ENCODE measurements around the gene ZNF662. TPM values are rescaled to one million over a fixed set of nuclear protein-coding genes. Genes with fewer than 3 reads are reported as not detected.

The ZNF662 gene
- total and polyA plus RNA-seq, 2 of the 13 experiments (the other 11 are each of a cell fraction or from before 2014, with no cell fraction given) = not detected

- no peak for TF ChIP-seq MXI1 (IDR thresholded peaks at IDR 0.05; ENCODE audit: borderline replicate concordance, low read depth, low read length)
- no peak for TF ChIP-seq ZXDC (CRISPR knock-in tag; IDR thresholded peaks at IDR 0.05)
- TF ChIP-seq ZSCAN12 (CRISPR knock-in tag; IDR thresholded peaks at IDR 0.05) = no peak
- no peak for TF ChIP-seq TRAFD1 (CRISPR knock-in tag; IDR thresholded peaks at IDR 0.05; ENCODE audit: borderline replicate concordance)
Measured at GRCh38 chr3:42926310-42926709, 20.4 kb downstream of the ZNF662 start (continued).

- CTCF ChIA-PET (ENCODE audit: low intra/inter-chr PET ratio, low total read pairs) = no interaction called here
- H3K4me2 ChIP-seq (ENCODE audit: low read depth, low read length) = no peak overlapping the region
- WGBS (ENCODE audit: low lambda C conversion rate) = 42% methylated on average over 5 of the region's 5 CpGs
- no peaks in the 10 kb centered on the region for H4K20me1 ChIP-seq (ENCODE audit: insufficient read depth, low read length)
- FAIRE-seq = no peak
- peaks cover 0 to 6% of the 10 kb centered on the region in 2 experiments; a peak in 1 of 5 replicates for H3K27me3 ChIP-seq (ENCODE audit: control insufficient read depth in 1 of 2, insufficient read depth in 2 of 2, low read length in 2 of 2)
- H3K36me3 ChIP-seq (replicated peaks in 1 of 2; ENCODE audit: control insufficient read depth in 1 of 2, insufficient read depth in 2 of 2, low read length in 2 of 2) = no peaks in the 10 kb centered on the region
- POLR2A ChIA-PET = no interaction called here
- ATAC-seq = no peak
- no peak overlapping the region for H2AFZ ChIP-seq (ENCODE audit: low read length)
- H3K9me3 ChIP-seq (ENCODE audit: low read length) = no peaks in the 10 kb centered on the region
- H3K79me2 ChIP-seq (ENCODE audit: insufficient read depth, low read length) = no peaks in the 10 kb centered on the region
- BruUV-seq (replicated peaks) = no TSS peak
- no peak overlapping the region for H3K9ac ChIP-seq (ENCODE audit: insufficient read depth, low read depth, low read length)
- no peaks in the 10 kb centered on the region for H3K4me1 ChIP-seq (ENCODE audit: insufficient read depth, low read length)
- DNase-seq (ENCODE audit: low spot score) = no peak
- in situ Hi-C loops (cut with HindIII; ENCODE audit: extremely low pct_ligation_motif_present, low pct_unique_long_range_greater_than_20kb) = no loop called here
- H3K27ac ChIP-seq (ENCODE audit: extremely low read length, insufficient read depth, low read length) = no peak overlapping the region
- no peak overlapping the region for H3K4me3 ChIP-seq (replicated peaks in 1 of 3; ENCODE audit: insufficient read depth in 1 of 3, low read depth in 2 of 3, low read length in 3 of 3)
- intact Hi-C loops (cut with micrococcal nuclease; ENCODE audit: unreplicated experiment) = no loop called here
- TF ChIP-seq ZNF609 (CRISPR knock-in tag; IDR thresholded peaks at IDR 0.05; ENCODE audit: borderline replicate concordance) (no peak), ZNF556 (CRISPR knock-in tag; IDR thresholded peaks at IDR 0.05; ENCODE audit: borderline replicate concordance) (no peak), XRCC5 (optimal IDR thresholded peaks at IDR 0.05; ENCODE audit: low read length) (no peak), FOSL2 (CRISPR knock-in tag; IDR thresholded peaks at IDR 0.05) (no peak), RFXAP (CRISPR knock-in tag; IDR thresholded peaks at IDR 0.05; ENCODE audit: borderline replicate concordance) (no peak), ZNF749 (CRISPR knock-in tag; IDR thresholded peaks at IDR 0.05; ENCODE audit: borderline replicate concordance) (no peak)
- TF ChIP-seq, protein P1, sequence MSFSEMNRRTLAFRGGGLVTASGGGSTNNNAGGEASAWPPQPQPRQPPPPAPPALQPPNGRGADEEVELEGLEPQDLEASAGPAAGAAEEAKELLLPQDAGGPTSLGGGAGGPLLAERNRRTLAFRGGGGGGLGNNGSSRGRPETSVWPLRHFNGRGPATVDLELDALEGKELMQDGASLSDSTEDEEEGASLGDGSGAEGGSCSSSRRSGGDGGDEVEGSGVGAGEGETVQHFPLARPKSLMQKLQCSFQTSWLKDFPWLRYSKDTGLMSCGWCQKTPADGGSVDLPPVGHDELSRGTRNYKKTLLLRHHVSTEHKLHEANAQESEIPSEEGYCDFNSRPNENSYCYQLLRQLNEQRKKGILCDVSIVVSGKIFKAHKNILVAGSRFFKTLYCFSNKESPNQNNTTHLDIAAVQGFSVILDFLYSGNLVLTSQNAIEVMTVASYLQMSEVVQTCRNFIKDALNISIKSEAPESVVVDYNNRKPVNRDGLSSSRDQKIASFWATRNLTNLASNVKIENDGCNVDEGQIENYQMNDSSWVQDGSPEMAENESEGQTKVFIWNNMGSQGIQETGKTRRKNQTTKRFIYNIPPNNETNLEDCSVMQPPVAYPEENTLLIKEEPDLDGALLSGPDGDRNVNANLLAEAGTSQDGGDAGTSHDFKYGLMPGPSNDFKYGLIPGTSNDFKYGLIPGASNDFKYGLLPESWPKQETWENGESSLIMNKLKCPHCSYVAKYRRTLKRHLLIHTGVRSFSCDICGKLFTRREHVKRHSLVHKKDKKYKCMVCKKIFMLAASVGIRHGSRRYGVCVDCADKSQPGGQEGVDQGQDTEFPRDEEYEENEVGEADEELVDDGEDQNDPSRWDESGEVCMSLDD (CRISPR knock-in tag; IDR thresholded peaks at IDR 0.05; ENCODE audit: borderline replicate concordance) = no peak
Measured at GRCh38 chr3:42934111-42934510, 28.2 kb downstream of the ZNF662 start.
